Sigmoid colon (tissue), 4 donors: ENCODE results near the gene LMO1.

Experiments used
- POLR2AphosphoS5 ChIP-seq, 4 donors: sonication (generic); formaldehyde crosslinking; IDR thresholded peaks; one replicate each; pipeline ENCODE4 v1.6.1; 2017; ENCODE audit warnings: antibody characterized with exemption in 4 of 4
- TF ChIP-seq, protein P1 (sequence below), 4 experiments: fragments of 450-650 bp in 3 of 4; fragments of 200-600 bp in 1 of 4; IDR thresholded peaks; one replicate each; pipeline ENCODE4 v1.5.1; 2016 to 2019; ENCODE audit warnings: antibody characterized with exemption in 4 of 4, mild to moderate bottlenecking in 3 of 4, moderate library complexity in 2 of 4

DNA sequence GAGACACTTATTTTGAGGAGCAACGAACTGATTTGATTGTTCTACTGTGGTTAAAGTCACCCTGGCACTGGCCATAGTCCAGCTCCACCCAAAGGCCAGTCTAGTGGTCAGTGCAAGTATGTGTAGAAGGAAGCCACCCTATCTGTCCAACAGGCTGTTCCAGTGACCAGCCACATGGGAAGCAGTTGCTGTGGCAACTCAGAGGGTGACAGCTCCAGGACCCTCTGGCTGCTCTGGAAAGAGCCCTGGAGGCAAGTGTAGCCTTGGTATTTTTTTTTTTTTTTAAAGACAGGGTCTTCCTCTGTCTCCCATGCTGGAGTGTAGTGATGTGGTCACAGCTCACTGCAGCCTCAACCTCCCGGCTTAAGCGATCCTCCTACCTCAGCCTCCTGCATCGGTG, 27.8 kb downstream of the LMO1 start:
- TF ChIP-seq, protein P1, sequence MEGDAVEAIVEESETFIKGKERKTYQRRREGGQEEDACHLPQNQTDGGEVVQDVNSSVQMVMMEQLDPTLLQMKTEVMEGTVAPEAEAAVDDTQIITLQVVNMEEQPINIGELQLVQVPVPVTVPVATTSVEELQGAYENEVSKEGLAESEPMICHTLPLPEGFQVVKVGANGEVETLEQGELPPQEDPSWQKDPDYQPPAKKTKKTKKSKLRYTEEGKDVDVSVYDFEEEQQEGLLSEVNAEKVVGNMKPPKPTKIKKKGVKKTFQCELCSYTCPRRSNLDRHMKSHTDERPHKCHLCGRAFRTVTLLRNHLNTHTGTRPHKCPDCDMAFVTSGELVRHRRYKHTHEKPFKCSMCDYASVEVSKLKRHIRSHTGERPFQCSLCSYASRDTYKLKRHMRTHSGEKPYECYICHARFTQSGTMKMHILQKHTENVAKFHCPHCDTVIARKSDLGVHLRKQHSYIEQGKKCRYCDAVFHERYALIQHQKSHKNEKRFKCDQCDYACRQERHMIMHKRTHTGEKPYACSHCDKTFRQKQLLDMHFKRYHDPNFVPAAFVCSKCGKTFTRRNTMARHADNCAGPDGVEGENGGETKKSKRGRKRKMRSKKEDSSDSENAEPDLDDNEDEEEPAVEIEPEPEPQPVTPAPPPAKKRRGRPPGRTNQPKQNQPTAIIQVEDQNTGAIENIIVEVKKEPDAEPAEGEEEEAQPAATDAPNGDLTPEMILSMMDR (IDR thresholded peaks at IDR 0.05) = no peak
- no peak for TF ChIP-seq POLR2AphosphoS5 (IDR thresholded peaks at IDR 0.05)
